Kasumi-1 (cell line): ENCODE data around the gene RHBDL2.
"Not testable (repeated sequence)": the region's sequence is repeated elsewhere in the genome, so short reads cannot be mapped to it uniquely, and the experiment has no call there.

ENCODE experiments used
- DNase-seq, 2 experiments: peaks; one replicate each; lab custom pipeline; 2025; lab: John Stamatoyannopoulos, UW

RHBDL2 gene

GRCh38 chr1:38875811-38876210, 65.8 kb downstream of the RHBDL2 start:
- no peak for DNase-seq

GRCh38 chr1:38873027-38873969, 68.3 kb downstream of the RHBDL2 start, which contains the start of gene MYCBP:
TSS of gene MYCBP (minus strand) at chr1:38873348. CDS start at chr1:38873305, 43 bp downstream.
- DNase-seq: peak; percentile 93

GRCh38 chr1:38872401-38873026, 69.1 kb downstream of the RHBDL2 start:
- peak; percentile 10 to 34 for DNase-seq

GRCh38 chr1:38870996-38871395, 70.6 kb downstream of the RHBDL2 start:
- no peak for DNase-seq

- DNase-seq: no peak
These were observed 74.4 kb downstream of the RHBDL2 start for GRCh38 chr1:38867208-38867607.

GRCh38 chr1:38865112-38865715, 76.4 kb downstream of the RHBDL2 start:
- DNase-seq: no peak

- DNase-seq: peak in 1 of 2 experiments; percentile 12
These were observed 81.2 kb downstream of the RHBDL2 start for GRCh38 chr1:38860454-38860795.

- peak; percentile 93 to 94 for DNase-seq
These were observed 81.8 kb downstream of the RHBDL2 start, which contains the start of gene RRAGC for GRCh38 chr1:38859561-38860453. TSS of gene RRAGC (minus strand) at chr1:38859772. CDS start at chr1:38859646, 126 bp downstream.

- DNase-seq: peak; percentile 15 to 20
These were observed 82.6 kb downstream of the RHBDL2 start for GRCh38 chr1:38858833-38859560.

- no peak for DNase-seq
These were observed 88.8 kb downstream of the RHBDL2 start for GRCh38 chr1:38852780-38853179.

GRCh38 chr1:38848071-38848470, 93.6 kb downstream of the RHBDL2 start:
- DNase-seq: peak; percentile 90 to 94

- DNase-seq: no peak
These were observed 95.4 kb downstream of the RHBDL2 start for GRCh38 chr1:38846210-38846609.

GRCh38 chr1:38845088-38845487, 96.5 kb downstream of the RHBDL2 start:
- not testable (repeated sequence) for DNase-seq

GRCh38 chr1:38840281-38840680, 101.3 kb downstream of the RHBDL2 start:
- DNase-seq: no peak

GRCh38 chr1:38839363-38839762, 102.3 kb downstream of the RHBDL2 start:
- DNase-seq: no peak

- not testable (repeated sequence) for DNase-seq
These were observed 105.3 kb downstream of the RHBDL2 start for GRCh38 chr1:38836316-38836715.
